GM12878 (cell line): ENCODE results near the gene OXCT1. TPM values are rescaled to one million over a fixed set of nuclear protein-coding genes. Genes with fewer than 3 reads are reported as not detected.
A peak's percentile ranks its signal among the peaks of the same experiment; 100 is the strongest.

Experiments
- ATAC-seq: fragments of 200-7000 bp; cut with Tn5 transposase; 3 replicates; pipeline ENCODE4 v1.9.1; 2020; ENCODE audit warnings: mild to moderate bottlenecking, moderate library complexity
- BruUV-seq: library from RNA; stranded (reverse); fragments of 400-500 nt; replicated peaks from 2 replicates; lab custom pipeline; 2021; lab: Mats Ljungman, UMichigan
- CTCF ChIA-PET: fragments of 300-600 bp; sonication (Branson Sonifier 250); formaldehyde crosslinking; extraction: SDS; loops from one replicate; lab custom pipeline; 2021; ENCODE audit warnings: inconsistent platforms; lab: Yijun Ruan, JAX
- POLR2A ChIA-PET: fragments of 350-600 bp; formaldehyde crosslinking; extraction: SDS; loops from one replicate; lab custom pipeline; 2021; ENCODE audit warnings: inconsistent platforms; lab: Charles Lee
- RAD21 ChIA-PET: fragments of 300-600 bp; sonication (Branson Sonifier 250); formaldehyde crosslinking; loops from one replicate; lab custom pipeline; 2023; ENCODE audit warnings: antibody characterized with exemption; ENCODE audit not compliant: unreplicated experiment; lab: Charles Lee
- SMC1A ChIA-PET: fragments of 300-600 bp; sonication (Branson Sonifier 250); formaldehyde crosslinking; loops from one replicate; lab custom pipeline; 2023; ENCODE audit not compliant: unreplicated experiment, uncharacterized antibody; lab: Charles Lee
- DNase-seq: peaks from one replicate; pipeline ENCODE4 v3.0.0-alpha.2; 2011; ENCODE audit warnings: low read depth, low spot score
- FAIRE-seq: peaks from 3 replicates; lab custom pipeline; 2011; peaks lifted over from hg19 to GRCh38; lab: Jason Lieb, UNC
- H2AFZ ChIP-seq: 2 replicates; pipeline ENCODE4 v1.6.0; 2011; ENCODE audit warnings: low read depth, low read length, control low read depth; ENCODE audit not compliant: control insufficient read depth
- H3K27ac ChIP-seq: 2 replicates; pipeline ENCODE4 v1.5.1; 2011; ENCODE audit warnings: control low read depth; ENCODE audit not compliant: control insufficient read depth, insufficient read depth
- H3K27me3 ChIP-seq, 2 experiments: replicated peaks in 1 of 2; 2 replicates each; pipeline versions ENCODE4 v1.6.0 to v1.6.1; 2011; ENCODE audit warnings: low read length in 1 of 2; ENCODE audit not compliant: control insufficient read depth in 2 of 2, insufficient read depth in 2 of 2
- H3K36me3 ChIP-seq, 2 experiments: 2 replicates each; pipeline ENCODE4 v1.5.1; 2011; ENCODE audit warnings: low read length in 1 of 2; ENCODE audit not compliant: control insufficient read depth in 2 of 2, insufficient read depth in 2 of 2
- H3K4me1 ChIP-seq: 2 replicates; pipeline ENCODE4 v1.6.1; 2011; ENCODE audit warnings: mild to moderate bottlenecking, low read length, moderate library complexity, mixed read lengths; ENCODE audit not compliant: control insufficient read depth, insufficient read depth
- H3K4me2 ChIP-seq: 2 replicates; pipeline ENCODE4 v1.6.0; 2011; ENCODE audit warnings: control low read depth; ENCODE audit not compliant: control insufficient read depth, insufficient read depth
- H3K4me3 ChIP-seq: fragments of 200-600 bp; sonication (generic); 2 replicates; pipeline ENCODE4 v1.5.1; 2016
- H3K79me2 ChIP-seq: 2 replicates; pipeline ENCODE4 v1.6.0; 2011; ENCODE audit warnings: low read length; ENCODE audit not compliant: control insufficient read depth, insufficient read depth
- H3K9ac ChIP-seq: 2 replicates; pipeline ENCODE4 v1.8.0; 2011; ENCODE audit warnings: low read length, control low read depth, mixed read lengths; ENCODE audit not compliant: control insufficient read depth, insufficient read depth
- H3K9me3 ChIP-seq: replicated peaks from 3 replicates; pipeline ENCODE4 v1.5.1; 2011; ENCODE audit warnings: mild to moderate bottlenecking, low read length; ENCODE audit not compliant: control insufficient read depth, insufficient read depth
- H4K20me1 ChIP-seq: 2 replicates; pipeline ENCODE4 v1.6.0; 2011; ENCODE audit not compliant: control insufficient read depth, insufficient read depth
- MTA2 ChIP-seq: fragments of 450-650 bp; IDR thresholded peaks from 2 replicates; pipeline ENCODE4 v1.6.1; 2016; ENCODE audit warnings: low read depth, mild to moderate bottlenecking, moderate library complexity
- POLR2A ChIP-seq: IDR thresholded peaks from 2 replicates; pipeline ENCODE4 v1.6.1; 2011; ENCODE audit warnings: low read depth, mild to moderate bottlenecking, low read length
- POLR2AphosphoS5 ChIP-seq: IDR thresholded peaks from 2 replicates; pipeline ENCODE4 v1.6.1; 2011; ENCODE audit warnings: mild to moderate bottlenecking, low read length, inconsistent platforms
- RELA ChIP-seq: fragments of 450-650 bp; IDR thresholded peaks from 2 replicates; pipeline ENCODE4 v1.8.0; 2014; ENCODE audit warnings: borderline replicate concordance; ENCODE audit not compliant: partially characterized antibody
- SPI1 ChIP-seq: IDR thresholded peaks from 2 replicates; pipeline ENCODE4 v1.6.1; 2011; ENCODE audit warnings: low read depth, mild to moderate bottlenecking, low read length, moderate library complexity, borderline replicate concordance; ENCODE audit not compliant: insufficient read depth
- ZNF24 ChIP-seq: fragments of 450-650 bp; IDR thresholded peaks from 2 replicates; pipeline ENCODE4 v1.6.1; 2017; ENCODE audit warnings: antibody characterized with exemption, mild to moderate bottlenecking
- ZNF384 ChIP-seq: IDR thresholded peaks from 2 replicates; pipeline ENCODE4 v1.6.1; 2012; ENCODE audit warnings: low read depth, mild to moderate bottlenecking, low read length, improper control_type of control experiment, borderline replicate concordance
- ZSCAN29 ChIP-seq: fragments of 450-650 bp; IDR thresholded peaks from 2 replicates; pipeline ENCODE4 v1.6.1; 2017; ENCODE audit warnings: mild to moderate bottlenecking, moderate library complexity
- WGBS: methylation state at CpG from one replicate; pipeline ENCODE4 v1.1.6; 2016; ENCODE audit warnings: low lambda C conversion rate; ENCODE audit not compliant: insufficient replicate concordance, insufficient coverage; ENCODE audit errors: missing lambda C conversion rate; 5-methylcytosine and 5-hydroxymethylcytosine counted together
- in situ Hi-C: fragments of 300-500 bp; cut with MboI; formaldehyde crosslinking; loops from 9 replicates; pipeline ENCODE4 v1.14.3; 2018; ENCODE audit warnings: mixed read lengths
- intact Hi-C: fragments of 100-400 bp; cut with micrococcal nuclease; formaldehyde crosslinking; loops from one replicate; pipeline ENCODE4 v1.14.2; 2022; ENCODE audit not compliant: unreplicated experiment
- polyA plus RNA-seq, 11 experiments: library from polyadenylated mRNA; depleted of rRNA in 4 of 11; unstranded in 6 of 11; stranded (reverse) in 5 of 11; fragments of >200 nt; fragmentation: Nextera tagmentation in 4 of 11; fragmentation: Illumina TruSeq in 1 of 11; extraction: Ambion mirVana in 4 of 11; extraction: Trizol in 1 of 11; gene quantifications; 1 replicate in 1 of 11; 2 replicates in 10 of 11; pipeline versions ENCODE4 v1.2.1 to v1.2.3, GENCODE V29; 2011 to 2016; ENCODE audit warnings: inconsistent platforms in 2 of 11, missing spikeins in 2 of 11, low read depth in 1 of 11
- total RNA-seq, 4 experiments: library from RNA; depleted of rRNA in 3 of 4; stranded (reverse); fragments of >200 nt in 3 of 4; fragmentation: Illumina TruSeq in 1 of 4; extraction: Trizol in 1 of 4; gene quantifications; 2 replicates each; pipeline versions ENCODE4 v1.2.1 to v1.2.3, GENCODE V29; 2013 to 2021
- TF ChIP-seq, protein P1 (sequence below): fragments of 450-650 bp; formaldehyde crosslinking; IDR thresholded peaks from 2 replicates; pipeline ENCODE4 v1.5.0; 2022; ENCODE audit warnings: mild to moderate bottlenecking, missing genetic modification characterization
- TF ChIP-seq, protein P2 (sequence below): fragments of 450-650 bp; IDR thresholded peaks from 2 replicates; pipeline ENCODE4 v1.6.1; 2016; ENCODE audit warnings: mild to moderate bottlenecking
- TF ChIP-seq, protein P3 (sequence below): fragments of 450-650 bp; IDR thresholded peaks from 2 replicates; pipeline ENCODE4 v1.6.1; 2014; ENCODE audit warnings: mild to moderate bottlenecking

The OXCT1 gene
- total and polyA plus RNA-seq, 10 of the 15 experiments (the other 5 are each of a cell fraction or from before 2014, with no cell fraction given) = 46.9 to 103 (median 70.5) TPM

DNA sequence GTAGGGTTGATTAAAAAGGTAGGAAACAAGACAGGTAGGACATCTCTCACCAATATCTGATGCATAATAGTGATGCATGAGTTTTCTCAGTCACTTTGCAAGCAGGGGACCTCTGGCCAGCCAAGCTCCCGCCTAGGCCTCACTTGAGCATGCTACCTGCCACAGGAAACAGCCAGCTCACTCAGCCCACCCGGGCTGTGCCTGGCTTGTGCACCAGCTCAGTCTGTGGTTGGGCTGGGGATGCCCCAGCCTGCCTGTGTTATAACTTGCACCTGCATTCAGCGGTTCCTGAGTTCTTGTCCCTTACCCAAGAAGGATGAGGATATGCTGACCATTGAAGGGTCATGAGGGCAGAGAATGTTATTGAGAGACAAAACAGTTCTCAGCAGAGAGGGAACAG is 187.0 kb downstream of the OXCT1 start:
- intact Hi-C loops (no loop called here), in situ Hi-C loops (no loop called here)
- CTCF ChIA-PET = interaction anchor here (0.9 to 2.3 kb wide), 2 partner anchors 9 to 173 kb away, joined by 3 to 7 read pairs; no protein-coding TSS in a partner anchor
- no peak overlapping the region for H3K9ac ChIP-seq
- H3K4me1 ChIP-seq = no peaks in the 10 kb centered on the region
- H3K4me3 ChIP-seq = no peak overlapping the region
- H2AFZ ChIP-seq = no peak overlapping the region
- no TSS peak for BruUV-seq
- 14% methylated on average over 3 of the region's 3 CpGs for WGBS
- TF ChIP-seq, protein P1, sequence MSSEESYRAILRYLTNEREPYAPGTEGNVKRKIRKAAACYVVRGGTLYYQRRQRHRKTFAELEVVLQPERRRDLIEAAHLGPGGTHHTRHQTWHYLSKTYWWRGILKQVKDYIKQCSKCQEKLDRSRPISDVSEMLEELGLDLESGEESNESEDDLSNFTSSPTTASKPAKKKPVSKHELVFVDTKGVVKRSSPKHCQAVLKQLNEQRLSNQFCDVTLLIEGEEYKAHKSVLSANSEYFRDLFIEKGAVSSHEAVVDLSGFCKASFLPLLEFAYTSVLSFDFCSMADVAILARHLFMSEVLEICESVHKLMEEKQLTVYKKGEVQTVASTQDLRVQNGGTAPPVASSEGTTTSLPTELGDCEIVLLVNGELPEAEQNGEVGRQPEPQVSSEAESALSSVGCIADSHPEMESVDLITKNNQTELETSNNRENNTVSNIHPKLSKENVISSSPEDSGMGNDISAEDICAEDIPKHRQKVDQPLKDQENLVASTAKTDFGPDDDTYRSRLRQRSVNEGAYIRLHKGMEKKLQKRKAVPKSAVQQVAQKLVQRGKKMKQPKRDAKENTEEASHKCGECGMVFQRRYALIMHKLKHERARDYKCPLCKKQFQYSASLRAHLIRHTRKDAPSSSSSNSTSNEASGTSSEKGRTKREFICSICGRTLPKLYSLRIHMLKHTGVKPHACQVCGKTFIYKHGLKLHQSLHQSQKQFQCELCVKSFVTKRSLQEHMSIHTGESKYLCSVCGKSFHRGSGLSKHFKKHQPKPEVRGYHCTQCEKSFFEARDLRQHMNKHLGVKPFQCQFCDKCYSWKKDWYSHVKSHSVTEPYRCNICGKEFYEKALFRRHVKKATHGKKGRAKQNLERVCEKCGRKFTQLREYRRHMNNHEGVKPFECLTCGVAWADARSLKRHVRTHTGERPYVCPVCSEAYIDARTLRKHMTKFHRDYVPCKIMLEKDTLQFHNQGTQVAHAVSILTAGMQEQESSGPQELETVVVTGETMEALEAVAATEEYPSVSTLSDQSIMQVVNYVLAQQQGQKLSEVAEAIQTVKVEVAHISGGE = no peak
- TF ChIP-seq SPI1 (no peak), POLR2A (no peak), ZSCAN29 (no peak), ZNF384 (no peak), POLR2AphosphoS5 (no peak), RELA (no peak), MTA2 (no peak), ZNF24 (no peak)
- TF ChIP-seq, protein P2, sequence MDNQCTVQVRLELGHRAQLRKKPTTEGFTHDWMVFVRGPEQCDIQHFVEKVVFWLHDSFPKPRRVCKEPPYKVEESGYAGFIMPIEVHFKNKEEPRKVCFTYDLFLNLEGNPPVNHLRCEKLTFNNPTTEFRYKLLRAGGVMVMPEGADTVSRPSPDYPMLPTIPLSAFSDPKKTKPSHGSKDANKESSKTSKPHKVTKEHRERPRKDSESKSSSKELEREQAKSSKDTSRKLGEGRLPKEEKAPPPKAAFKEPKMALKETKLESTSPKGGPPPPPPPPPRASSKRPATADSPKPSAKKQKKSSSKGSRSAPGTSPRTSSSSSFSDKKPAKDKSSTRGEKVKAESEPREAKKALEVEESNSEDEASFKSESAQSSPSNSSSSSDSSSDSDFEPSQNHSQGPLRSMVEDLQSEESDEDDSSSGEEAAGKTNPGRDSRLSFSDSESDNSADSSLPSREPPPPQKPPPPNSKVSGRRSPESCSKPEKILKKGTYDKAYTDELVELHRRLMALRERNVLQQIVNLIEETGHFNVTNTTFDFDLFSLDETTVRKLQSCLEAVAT = no peak
- TF ChIP-seq, protein P3, sequence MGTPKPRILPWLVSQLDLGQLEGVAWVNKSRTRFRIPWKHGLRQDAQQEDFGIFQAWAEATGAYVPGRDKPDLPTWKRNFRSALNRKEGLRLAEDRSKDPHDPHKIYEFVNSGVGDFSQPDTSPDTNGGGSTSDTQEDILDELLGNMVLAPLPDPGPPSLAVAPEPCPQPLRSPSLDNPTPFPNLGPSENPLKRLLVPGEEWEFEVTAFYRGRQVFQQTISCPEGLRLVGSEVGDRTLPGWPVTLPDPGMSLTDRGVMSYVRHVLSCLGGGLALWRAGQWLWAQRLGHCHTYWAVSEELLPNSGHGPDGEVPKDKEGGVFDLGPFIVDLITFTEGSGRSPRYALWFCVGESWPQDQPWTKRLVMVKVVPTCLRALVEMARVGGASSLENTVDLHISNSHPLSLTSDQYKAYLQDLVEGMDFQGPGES = no peak
- DNase-seq (no peak), ATAC-seq (peak; percentile 85), FAIRE-seq (no peak)
- RAD21 ChIA-PET = no interaction called here
- POLR2A ChIA-PET = no interaction called here
- H3K79me2 ChIP-seq = no peaks in the 10 kb centered on the region
- H3K4me2 ChIP-seq = no peak overlapping the region
- H3K27me3 ChIP-seq = no peaks in the 10 kb centered on the region
- no peaks in the 10 kb centered on the region for H3K9me3 ChIP-seq
- SMC1A ChIA-PET = interaction anchor here (1.2 kb wide), 1 partner anchor 160 kb away, joined by 4 read pairs; no protein-coding TSS in a partner anchor
- no peak overlapping the region for H3K27ac ChIP-seq
- no peaks in the 10 kb centered on the region for H3K36me3 ChIP-seq
- no peaks in the 10 kb centered on the region for H4K20me1 ChIP-seq
